Mesenchymal stem cell (in vitro differentiated cells and primary cell): ENCODE measurements around the gene SMURF2.

Source experiments
- DNase-seq: peaks from one replicate; pipeline ENCODE4 v3.0.0-alpha.2; 2013
- H2AFZ ChIP-seq: one replicate; pipeline ENCODE4 v1.6.1; 2013; ENCODE audit warnings: low read depth, mild to moderate bottlenecking, control low read depth, inconsistent platforms, low read length, moderate library complexity
- H2AK5ac ChIP-seq: 2 replicates; pipeline ENCODE4 v1.6.1; 2013; ENCODE audit warnings: low read length, moderate library complexity, mild to moderate bottlenecking, inconsistent platforms; ENCODE audit not compliant: severe bottlenecking
- H2BK120ac ChIP-seq: one replicate; pipeline ENCODE4 v1.6.1; 2013; ENCODE audit warnings: low read depth, mild to moderate bottlenecking, inconsistent platforms, low read length, moderate library complexity
- H2BK12ac ChIP-seq, 2 experiments: one replicate each; pipeline ENCODE4 v1.6.1; 2013; ENCODE audit warnings: inconsistent platforms in 2 of 2, low read length in 2 of 2, mild to moderate bottlenecking in 2 of 2, moderate library complexity in 2 of 2, control low read depth in 1 of 2
- H2BK15ac ChIP-seq: one replicate; pipeline ENCODE4 v1.6.1; 2013; ENCODE audit warnings: mild to moderate bottlenecking, low read depth, inconsistent platforms; ENCODE audit not compliant: poor library complexity, severe bottlenecking
- H2BK5ac ChIP-seq: 2 replicates; pipeline ENCODE4 v1.6.1; 2013; ENCODE audit warnings: low read depth, mild to moderate bottlenecking, low read length, control low read depth, inconsistent platforms; ENCODE audit not compliant: poor library complexity, severe bottlenecking
- H3K14ac ChIP-seq, 2 experiments: one replicate each; pipeline ENCODE4 v1.6.1; 2013; ENCODE audit warnings: inconsistent platforms in 2 of 2, low read length in 2 of 2, control low read depth in 1 of 2, mild to moderate bottlenecking in 1 of 2, moderate library complexity in 1 of 2
- H3K18ac ChIP-seq, 2 experiments: one replicate each; pipeline ENCODE4 v1.6.1; 2013; ENCODE audit warnings: inconsistent platforms in 2 of 2, low read length in 2 of 2, control low read depth in 1 of 2, low read depth in 1 of 2, mild to moderate bottlenecking in 1 of 2
- H3K23ac ChIP-seq, 2 experiments: one replicate each; pipeline ENCODE4 v1.6.1; 2013; ENCODE audit warnings: inconsistent platforms in 2 of 2, low read length in 2 of 2, mild to moderate bottlenecking in 2 of 2, moderate library complexity in 2 of 2, control low read depth in 1 of 2
- H3K27ac ChIP-seq: 2 replicates; pipeline ENCODE4 v1.5.1; 2013; ENCODE audit warnings: mild to moderate bottlenecking, moderate library complexity, low read length, control low read depth, inconsistent platforms; ENCODE audit not compliant: poor library complexity, severe bottlenecking
- H3K27me3 ChIP-seq, 2 experiments: 2 replicates each; pipeline versions ENCODE4 v1.6.1 to v1.7.0; 2013; ENCODE audit warnings: low read length in 2 of 2, mild to moderate bottlenecking in 2 of 2, moderate library complexity in 2 of 2, control low read depth in 1 of 2, inconsistent platforms in 1 of 2; ENCODE audit not compliant: control insufficient read depth in 1 of 2, insufficient read depth in 1 of 2
- H3K36me3 ChIP-seq, 2 experiments: 2 replicates each; pipeline versions ENCODE4 v1.6.1 to v1.7.0; 2013; ENCODE audit warnings: low read length in 2 of 2, control low read depth in 1 of 2, inconsistent platforms in 1 of 2, low read depth in 1 of 2, mild to moderate bottlenecking in 1 of 2; ENCODE audit not compliant: insufficient read depth in 2 of 2, control insufficient read depth in 1 of 2
- H3K4ac ChIP-seq, 2 experiments: one replicate each; pipeline ENCODE4 v1.6.1; 2013; ENCODE audit warnings: inconsistent platforms in 2 of 2, low read length in 2 of 2, mild to moderate bottlenecking in 2 of 2, moderate library complexity in 2 of 2, control low read depth in 1 of 2, low read depth in 1 of 2
- H3K4me1 ChIP-seq: 2 replicates; pipeline ENCODE4 v1.6.1; 2013; ENCODE audit warnings: low read depth, low read length, control low read depth; ENCODE audit not compliant: control insufficient read depth, insufficient read depth
- H3K4me2 ChIP-seq: 2 replicates; pipeline ENCODE4 v1.6.1; 2013; ENCODE audit warnings: low read length, mild to moderate bottlenecking, inconsistent platforms; ENCODE audit not compliant: poor library complexity, severe bottlenecking
- H3K4me3 ChIP-seq, 2 experiments: 2 replicates each; pipeline versions ENCODE4 v1.5.1 to v1.7.0; 2013; ENCODE audit warnings: low read length in 2 of 2, mild to moderate bottlenecking in 2 of 2, control low read depth in 1 of 2, low read depth in 1 of 2; ENCODE audit not compliant: insufficient read depth in 1 of 2
- H3K79me1 ChIP-seq: replicated peaks from 2 replicates; pipeline ENCODE4 v1.6.1; 2013; ENCODE audit warnings: mild to moderate bottlenecking, control low read depth, low read length, inconsistent platforms; ENCODE audit not compliant: poor library complexity, severe bottlenecking
- H3K9ac ChIP-seq: 2 replicates; pipeline ENCODE4 v1.7.0; 2013; ENCODE audit warnings: mild to moderate bottlenecking, low read length, moderate library complexity
- H3K9me3 ChIP-seq: 2 replicates; pipeline ENCODE4 v1.7.0; 2013; ENCODE audit warnings: mild to moderate bottlenecking, low read length; ENCODE audit not compliant: control insufficient read depth
- H4K8ac ChIP-seq: one replicate; pipeline ENCODE4 v1.6.1; 2013; ENCODE audit warnings: inconsistent platforms, mild to moderate bottlenecking, low read length, moderate library complexity
- H4K91ac ChIP-seq: one replicate; pipeline ENCODE4 v1.6.1; 2013; ENCODE audit warnings: mild to moderate bottlenecking, low read length, inconsistent platforms
- WGBS: methylation state at CpG from one replicate; pipeline ENCODE4 v1.1.7; 2013; ENCODE audit warnings: mixed read lengths; 5-methylcytosine and 5-hydroxymethylcytosine counted together

The SMURF2 gene

DNA sequence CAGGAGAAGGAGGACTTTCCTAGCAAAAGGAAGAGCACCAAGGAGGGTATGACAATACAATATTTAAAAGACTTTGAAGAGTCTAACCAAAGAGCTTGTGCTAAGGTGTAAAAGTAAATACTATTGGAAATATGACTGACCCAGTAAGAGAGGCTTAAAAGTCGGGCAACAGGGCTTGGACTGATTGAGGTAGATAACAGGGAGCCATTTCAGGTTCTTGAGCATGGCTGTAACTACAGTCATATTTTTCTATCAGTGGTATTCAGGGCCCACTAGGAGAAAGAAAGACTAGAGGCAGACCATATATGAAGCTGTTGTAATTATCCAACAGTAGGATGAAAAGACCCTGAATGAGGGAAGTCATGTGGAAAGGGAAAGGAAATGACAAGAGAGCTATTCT lies 62.3 kb downstream of the SMURF2 start:
- Histone ChIP-seq H4K91ac (no peak overlapping the region), H3K14ac (no peak overlapping the region), H2AK5ac (no peak overlapping the region), H2BK5ac (no peak overlapping the region), H3K4me2 (no peak overlapping the region), H3K79me1 (no peaks in the 10 kb centered on the region), H4K8ac (no peak overlapping the region), H2BK120ac (no peak overlapping the region), H3K36me3 (peaks cover 15 to 47% of the 10 kb centered on the region in 2 experiments), H3K27ac (no peak overlapping the region), H3K4ac (no peak overlapping the region), H3K9ac (peak overlapping the region; percentile 17), H3K4me3 (no peak overlapping the region), H3K23ac (no peak overlapping the region), H2BK12ac (no peak overlapping the region), H3K27me3 (no peaks in the 10 kb centered on the region), H2AFZ (no peak overlapping the region), H2BK15ac (no peak overlapping the region), H3K4me1 (peaks cover 8% of the 10 kb centered on the region), H3K9me3 (no peaks in the 10 kb centered on the region), H3K18ac (no peak overlapping the region)
- 86% methylated on average over 1 of the region's 1 CpG for WGBS
- no peak for DNase-seq

DNA sequence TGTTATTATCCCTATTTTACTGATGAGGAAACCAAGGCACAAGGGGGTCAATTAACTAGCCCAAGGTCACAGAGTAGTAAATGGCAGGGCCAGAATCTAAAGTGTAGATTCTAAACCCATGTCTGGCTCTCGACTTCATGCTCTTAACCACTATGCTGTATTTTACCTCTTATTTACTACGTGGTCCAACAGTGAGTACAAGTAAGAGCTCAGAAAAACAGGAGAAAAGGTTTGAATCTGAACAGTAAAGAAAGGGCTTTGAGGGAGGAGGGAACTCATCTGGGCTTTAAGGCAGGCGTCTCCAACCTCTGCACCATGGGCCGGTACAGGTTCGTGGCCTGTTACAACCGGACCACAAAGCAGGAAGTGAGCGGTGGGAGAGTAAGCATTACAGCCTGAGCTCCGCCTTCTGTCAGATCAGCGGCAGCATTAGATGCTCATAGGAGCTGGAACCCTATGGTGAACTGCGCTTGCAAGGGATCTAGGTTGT lies 62.9 kb downstream of the SMURF2 start:
- Histone ChIP-seq H3K9me3 (no peaks in the 10 kb centered on the region), H2BK15ac (no peak overlapping the region), H3K27ac (peak overlapping the region; percentile 11), H3K36me3 (peaks cover 18 to 53% of the 10 kb centered on the region in 2 experiments), H2BK5ac (no peak overlapping the region), H4K8ac (peak overlapping the region; percentile 4), H2AFZ (no peak overlapping the region), H4K91ac (no peak overlapping the region), H3K4ac (no peak overlapping the region), H3K27me3 (no peaks in the 10 kb centered on the region), H2BK12ac (no peak overlapping the region), H3K4me2 (no peak overlapping the region), H2AK5ac (no peak overlapping the region), H2BK120ac (no peak overlapping the region), H3K4me1 (peaks cover 6% of the 10 kb centered on the region), H3K23ac (no peak overlapping the region), H3K79me1 (no peaks in the 10 kb centered on the region), H3K14ac (peak overlapping the region in 1 of 2 experiments; percentile 4), H3K18ac (peak overlapping the region in 1 of 2 experiments; percentile 14), H3K4me3 (no peak overlapping the region), H3K9ac (peak overlapping the region; percentile 3)
- no peak for DNase-seq
- 89% methylated on average over 8 of the region's 10 CpGs for WGBS

DNA sequence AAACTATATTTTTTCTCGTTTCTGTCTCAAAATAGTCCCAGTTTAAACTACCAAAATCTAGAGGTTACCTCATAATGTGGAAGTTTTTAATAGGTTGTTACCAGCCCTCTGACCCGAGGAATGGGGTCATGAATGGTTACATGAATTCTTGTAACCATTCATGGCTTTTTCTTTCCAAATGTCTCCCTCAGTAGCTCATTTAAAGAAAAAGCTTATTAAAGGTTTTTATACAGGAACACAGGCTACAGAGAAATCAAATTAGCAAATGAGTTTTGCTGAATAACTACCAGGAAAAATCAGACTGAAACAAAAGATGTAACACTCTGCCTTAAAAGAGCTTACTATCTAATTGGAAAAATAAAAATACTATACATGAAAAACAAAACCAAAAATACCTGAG lies 63.4 kb downstream of the SMURF2 start:
- Histone ChIP-seq H3K4me1 (peaks cover 6% of the 10 kb centered on the region), H3K4me2 (no peak overlapping the region), H3K9ac (peak overlapping the region; percentile 3), H3K14ac (no peak overlapping the region), H3K4ac (no peak overlapping the region), H2BK5ac (no peak overlapping the region), H4K91ac (no peak overlapping the region), H3K79me1 (no peaks in the 10 kb centered on the region), H3K9me3 (no peaks in the 10 kb centered on the region), H2BK15ac (no peak overlapping the region), H4K8ac (no peak overlapping the region), H3K36me3 (peaks cover 20 to 58% of the 10 kb centered on the region in 2 experiments), H3K27me3 (no peaks in the 10 kb centered on the region), H3K23ac (no peak overlapping the region), H2BK12ac (no peak overlapping the region), H3K18ac (no peak overlapping the region), H2AK5ac (no peak overlapping the region), H2BK120ac (no peak overlapping the region), H3K27ac (no peak overlapping the region), H3K4me3 (no peak overlapping the region), H2AFZ (no peak overlapping the region)
- DNase-seq, result no peak
- WGBS, result 100% methylated on average over 1 of the region's 2 CpGs

DNA sequence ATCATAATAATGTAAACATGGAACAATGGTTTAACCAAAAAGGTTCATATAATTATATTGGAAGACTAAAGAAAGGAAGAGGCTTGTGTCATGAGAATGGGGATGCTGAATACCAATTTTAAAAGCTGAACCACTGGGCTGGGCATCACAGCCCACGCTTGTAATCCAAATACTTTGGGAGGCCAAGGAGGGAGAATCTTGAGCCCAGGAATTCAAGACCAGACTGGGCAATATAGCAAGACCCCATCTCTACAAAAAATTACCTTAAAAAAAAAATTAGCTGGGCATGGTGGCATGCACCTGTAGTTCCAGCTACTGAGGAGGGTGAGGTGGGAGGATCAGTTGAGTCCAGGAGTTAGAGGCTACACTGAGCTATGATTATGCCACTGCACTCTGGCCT lies 65.1 kb downstream of the SMURF2 start:
- Histone ChIP-seq H2BK120ac (no peak overlapping the region), H3K36me3 (peaks cover 21 to 75% of the 10 kb centered on the region in 2 experiments), H2AK5ac (no peak overlapping the region), H3K9ac (no peak overlapping the region), H2BK15ac (no peak overlapping the region), H3K4me1 (peaks cover 4% of the 10 kb centered on the region), H3K27me3 (no peaks in the 10 kb centered on the region), H2AFZ (no peak overlapping the region), H3K18ac (no peak overlapping the region), H3K14ac (no peak overlapping the region), H3K4me3 (no peak overlapping the region), H3K9me3 (no peaks in the 10 kb centered on the region), H4K91ac (no peak overlapping the region), H3K79me1 (no peaks in the 10 kb centered on the region), H3K27ac (no peak overlapping the region), H3K4ac (no peak overlapping the region), H3K4me2 (no peak overlapping the region), H2BK5ac (no peak overlapping the region), H3K23ac (no peak overlapping the region), H2BK12ac (no peak overlapping the region), H4K8ac (no peak overlapping the region)
- WGBS, result 100% methylated on average over 1 of the region's 1 CpG
- DNase-seq, result no peak
